Activated CD8-positive, alpha-beta memory T cell treated with anti-CD3 and anti-CD28 coated beads, Interleukin-2, amount 50 U/mL, for 1 hour (primary cell): Measurements from ENCODE around the gene MOXD1.

Experiments
- DNase-seq: peaks from one replicate; pipeline ENCODE4 v3.0.0-alpha.2; 2020; ENCODE audit errors: extremely low read depth

The MOXD1 gene

GRCh38 chr6:132399376-132400074 lies 1.8 kb downstream of the MOXD1 start:
- DNase-seq, result no peak

GRCh38 chr6:132395015-132395597 lies 6.2 kb downstream of the MOXD1 start:
- DNase-seq, result no peak

GRCh38 chr6:132392792-132393191 lies 8.5 kb downstream of the MOXD1 start:
- no peak for DNase-seq

GRCh38 chr6:132392270-132392646 lies 9.0 kb downstream of the MOXD1 start:
- DNase-seq, result no peak

- DNase-seq, result no peak
Measured at GRCh38 chr6:132391391-132392269, 9.6 kb downstream of the MOXD1 start.

- no peak for DNase-seq
Measured at GRCh38 chr6:132390451-132390850, 10.8 kb downstream of the MOXD1 start.

GRCh38 chr6:132390017-132390416 lies 11.3 kb downstream of the MOXD1 start:
- no peak for DNase-seq

- no peak for DNase-seq
Measured at GRCh38 chr6:132388291-132388690, 13.0 kb downstream of the MOXD1 start.

GRCh38 chr6:132382630-132383175 lies 18.6 kb downstream of the MOXD1 start:
- no peak for DNase-seq

GRCh38 chr6:132381381-132381780 lies 19.9 kb downstream of the MOXD1 start:
- no peak for DNase-seq

GRCh38 chr6:132380358-132381029 lies 20.8 kb downstream of the MOXD1 start:
- no peak for DNase-seq

- DNase-seq, result no peak
Measured at GRCh38 chr6:132369526-132369925, 31.7 kb downstream of the MOXD1 start.

- no peak for DNase-seq
Measured at GRCh38 chr6:132368916-132369481, 32.3 kb downstream of the MOXD1 start.

GRCh38 chr6:132365281-132365907 lies 35.9 kb downstream of the MOXD1 start:
- no peak for DNase-seq

- DNase-seq, result no peak
Measured at GRCh38 chr6:132364306-132365074, 36.8 kb downstream of the MOXD1 start.

GRCh38 chr6:132362442-132363185 lies 38.7 kb downstream of the MOXD1 start:
- DNase-seq, result no peak

GRCh38 chr6:132361101-132361500 lies 40.2 kb downstream of the MOXD1 start:
- no peak for DNase-seq

- DNase-seq, result no peak
Measured at GRCh38 chr6:132359886-132360285, 41.4 kb downstream of the MOXD1 start.

GRCh38 chr6:132357120-132357519 lies 44.2 kb downstream of the MOXD1 start:
- DNase-seq, result no peak
